Right lung (tissue), 5 donors: Measurements from ENCODE around the gene LZTFL1. TPM values are rescaled to one million over a fixed set of nuclear protein-coding genes. Genes with fewer than 3 reads are reported as not detected.

ENCODE experiments used
- DNase-seq, 2 donors: peaks; one replicate each; pipeline ENCODE4 v3.0.0-alpha.2; 2013
- polyA plus RNA-seq, 5 donors: library from polyadenylated mRNA; unstranded; fragments of 120-200 nt; gene quantifications; one replicate each; pipeline versions ENCODE4 v1.2.1 to v1.2.3, GENCODE V29; 2013; ENCODE audit warnings: inconsistent platforms in 1 of 5, low replicate concordance in 1 of 5; ENCODE audit not compliant: insufficient read length in 5 of 5, insufficient read depth in 1 of 5

LZTFL1 gene
- polyA plus RNA-seq, 5 donors, result 39.1 to 69.8 (median 58.7) TPM

- no peak for DNase-seq
These were observed 23.9 kb downstream of the LZTFL1 start for GRCh38 chr3:45817831-45818522.

DNA sequence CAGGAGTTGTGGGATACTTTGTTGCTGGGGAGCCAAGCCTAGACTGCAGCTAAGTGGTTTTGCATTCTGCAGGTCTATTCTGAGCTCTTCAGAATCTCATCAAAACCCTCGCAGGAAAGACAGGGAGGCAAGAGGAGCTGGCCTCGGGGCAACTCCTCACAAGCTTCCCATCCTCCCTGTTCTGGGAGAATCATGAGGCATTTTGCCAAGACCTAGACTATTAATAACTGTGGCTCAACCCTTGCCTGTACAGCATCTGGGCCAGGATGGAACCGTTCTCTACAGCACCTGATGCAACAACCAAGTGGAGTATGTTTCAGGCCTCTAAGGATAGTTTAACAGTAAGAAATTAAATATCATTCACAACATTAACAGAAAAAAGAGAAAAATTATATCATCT, 25.4 kb downstream of the LZTFL1 start:
- DNase-seq, result no peak

- DNase-seq, result no peak
These were observed 27.6 kb downstream of the LZTFL1 start for GRCh38 chr3:45814322-45814721.

GRCh38 chr3:45807681-45808540, 34.0 kb downstream of the LZTFL1 start:
- DNase-seq, result no peak

GRCh38 chr3:45807133-45807532, 34.8 kb downstream of the LZTFL1 start:
- no peak for DNase-seq

DNA sequence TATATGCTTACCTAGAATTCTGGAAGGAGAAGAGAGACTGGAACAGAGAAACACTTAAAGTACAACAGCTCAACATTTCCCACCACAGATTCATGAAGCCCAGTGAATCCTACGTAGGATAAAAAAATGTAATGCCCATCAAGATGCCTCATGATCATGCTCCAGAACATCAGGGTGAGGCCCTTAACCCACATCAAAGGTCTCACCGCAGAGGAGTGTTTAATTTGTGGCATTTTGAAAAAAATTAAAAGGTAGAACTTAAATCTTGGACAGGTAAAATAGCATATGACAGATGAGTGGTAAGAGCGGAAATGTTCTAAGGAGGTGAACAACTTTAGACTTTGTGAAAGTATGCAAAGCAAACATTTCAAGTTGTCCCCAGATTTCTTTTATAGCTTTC, 35.8 kb downstream of the LZTFL1 start:
- DNase-seq, result no peak

GRCh38 chr3:45803252-45803935, 38.5 kb downstream of the LZTFL1 start:
- no peak for DNase-seq

GRCh38 chr3:45802146-45802545, 39.8 kb downstream of the LZTFL1 start:
- no peak for DNase-seq

- no peak for DNase-seq
These were observed 41.3 kb downstream of the LZTFL1 start for GRCh38 chr3:45800611-45801010.

DNA sequence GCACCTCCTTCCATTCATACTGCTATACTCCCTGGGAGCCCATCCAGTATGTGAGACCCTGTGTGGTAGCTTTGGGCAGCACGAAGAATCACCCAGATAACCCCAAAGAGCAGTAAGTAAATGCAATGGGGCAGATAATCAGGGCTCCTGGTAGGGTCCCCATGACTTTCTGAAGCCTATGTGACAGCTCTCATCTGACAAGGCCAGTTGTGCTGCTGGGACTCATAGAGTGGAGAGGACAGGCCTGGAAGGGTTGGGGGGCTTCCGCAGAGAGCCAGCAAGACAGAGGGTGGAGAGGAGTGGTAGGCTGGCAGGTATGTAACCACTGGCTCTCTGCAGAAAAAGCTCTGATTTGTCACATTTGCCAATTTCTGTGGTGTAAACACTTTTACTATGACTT, 42.3 kb downstream of the LZTFL1 start:
- no peak for DNase-seq

DNA sequence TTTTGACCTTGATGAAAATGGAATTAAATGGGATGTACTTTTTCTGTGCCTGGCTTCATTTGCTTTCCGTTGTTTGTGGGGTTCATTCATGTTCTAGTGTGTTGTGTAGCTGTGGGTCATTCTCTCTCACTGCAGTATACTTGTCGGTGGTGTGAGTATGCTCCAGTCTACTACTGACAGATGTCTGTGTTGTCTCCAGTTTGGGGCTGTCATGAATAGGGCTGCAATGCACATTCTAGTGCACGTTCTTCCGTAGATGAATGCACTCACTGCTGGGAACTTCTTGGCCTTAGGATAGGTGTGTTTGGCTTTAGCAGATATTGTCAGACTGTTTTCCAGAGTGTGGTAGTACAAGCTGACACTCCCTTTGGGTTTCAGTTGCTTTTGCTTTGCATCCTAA, 43.9 kb downstream of the LZTFL1 start:
- no peak for DNase-seq

- no peak for DNase-seq
These were observed 44.8 kb downstream of the LZTFL1 start for GRCh38 chr3:45796902-45797637.

DNA sequence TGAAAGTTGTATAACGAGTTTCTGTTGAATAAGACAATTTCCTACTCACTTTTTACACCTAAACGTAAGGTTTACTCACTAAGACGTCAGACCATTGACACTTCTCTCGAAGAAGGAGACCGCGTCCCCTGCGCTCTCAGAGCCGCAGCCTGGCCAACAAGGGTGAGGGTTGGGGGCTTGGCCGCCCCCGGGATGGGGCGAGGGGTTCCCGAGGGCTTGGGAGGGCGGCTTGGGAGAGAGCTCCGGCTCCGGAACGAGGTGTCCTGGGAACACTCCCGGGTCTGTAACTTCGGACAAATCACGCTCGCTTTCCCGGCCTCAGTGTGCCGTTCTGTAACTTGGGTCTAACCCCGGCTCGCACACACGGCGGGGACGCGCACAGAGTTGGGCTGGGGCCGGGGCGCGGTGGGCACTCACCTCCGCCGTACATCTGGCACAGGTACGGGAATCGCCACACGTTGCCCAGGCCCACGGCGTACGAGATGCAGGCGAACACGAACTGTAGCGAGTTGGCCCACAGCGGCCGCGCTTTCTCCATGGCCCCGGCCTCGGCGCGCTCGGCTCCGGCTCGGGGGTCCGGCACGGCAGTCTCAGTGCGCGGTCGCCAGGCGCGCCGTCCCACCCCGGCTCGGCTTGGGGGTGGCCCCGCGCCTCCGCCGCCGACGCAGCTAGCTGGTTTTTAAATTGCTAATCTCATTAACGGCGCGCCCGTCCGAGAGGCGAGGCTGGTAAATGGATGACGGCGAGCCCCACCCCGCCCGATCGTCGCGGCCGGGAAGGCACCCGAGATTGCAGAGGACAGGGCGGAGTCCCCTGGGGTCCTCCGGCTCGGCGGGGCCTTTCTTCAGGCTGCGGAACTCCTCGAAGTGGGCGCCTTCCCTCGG, 45.8 kb downstream of the LZTFL1 start, which contains the start of gene SLC6A20:
SLC6A20 (minus strand) TSS at position 655 of the 884 bp plus-strand sequence; CDS start at position 538, 117 bp downstream.
- DNase-seq, result peak in 1 of 2 donors; percentile 21

DNA sequence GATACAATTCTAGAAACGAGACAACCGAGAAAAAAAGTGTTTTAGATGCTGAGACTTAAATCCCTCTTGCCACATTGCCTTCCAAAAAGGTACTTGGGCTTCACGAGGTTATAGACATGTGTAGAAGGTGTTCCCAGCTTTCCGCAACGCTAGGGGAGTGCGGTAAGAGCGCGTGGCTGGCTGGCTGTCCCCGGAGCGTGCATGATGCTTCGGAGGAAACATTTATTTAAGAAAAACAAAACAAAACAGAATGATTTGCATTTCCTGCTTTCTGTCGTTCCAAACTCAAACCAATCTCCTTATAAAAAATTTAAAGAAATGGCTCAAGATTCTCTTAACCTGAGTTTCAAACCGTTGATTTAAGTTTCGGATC, 46.4 kb downstream of the LZTFL1 start:
- peak in 1 of 2 donors; percentile 26 for DNase-seq

DNA sequence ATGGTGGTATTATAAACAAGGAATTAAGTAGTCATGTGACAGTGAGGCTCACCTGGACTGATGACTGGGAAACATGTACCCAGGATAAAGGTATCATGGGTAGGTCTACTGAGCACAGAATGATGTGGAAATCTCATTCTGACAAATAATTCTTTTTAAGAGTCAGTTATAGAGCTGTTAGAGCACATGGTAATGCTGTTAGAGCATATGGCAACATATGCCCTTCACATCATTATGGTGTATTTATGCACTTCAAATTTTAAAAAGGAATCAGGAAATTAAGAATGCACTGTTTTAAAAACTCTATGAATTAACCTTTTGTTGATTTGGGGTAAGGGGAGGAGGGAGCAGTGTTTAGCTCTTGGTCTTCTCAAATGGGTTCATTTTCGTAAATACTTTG, 47.3 kb downstream of the LZTFL1 start:
- DNase-seq, result no peak

- no peak for DNase-seq
These were observed 47.8 kb downstream of the LZTFL1 start for GRCh38 chr3:45794177-45794560.

DNA sequence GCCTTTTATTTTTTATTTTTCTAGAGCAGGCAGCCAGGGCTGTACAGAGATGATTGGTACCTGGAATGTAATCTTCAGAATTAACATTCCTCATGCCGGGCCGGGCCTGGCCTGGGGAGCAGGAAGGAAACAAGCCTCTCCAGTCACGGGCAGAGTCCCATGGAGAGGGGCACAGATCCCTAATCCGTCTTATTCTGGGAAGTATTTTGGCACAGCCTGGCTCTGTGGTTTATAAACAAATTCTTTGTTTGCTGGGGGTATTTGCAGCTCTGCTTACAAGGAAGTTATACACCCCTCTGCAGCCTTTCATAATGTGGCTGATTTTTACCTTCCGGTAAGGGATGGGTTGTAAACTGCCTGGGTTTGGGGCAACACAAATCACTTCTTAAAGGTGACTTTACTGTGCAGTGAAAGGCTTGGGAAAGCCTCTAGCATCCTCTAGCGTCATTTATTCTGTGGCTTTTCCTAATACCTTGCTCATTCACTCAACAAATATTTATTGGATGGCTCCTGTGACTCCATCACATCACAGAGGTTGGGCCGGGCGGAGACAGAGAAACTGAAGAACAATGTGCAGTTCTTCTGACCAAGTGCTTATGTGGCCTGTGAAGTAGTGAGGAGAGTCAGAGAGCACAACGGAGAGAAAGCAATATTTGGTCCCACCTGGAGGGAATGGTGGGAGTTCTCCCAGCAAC, 48.3 kb downstream of the LZTFL1 start:
- DNase-seq, result no peak

- DNase-seq, result no peak
These were observed 49.3 kb downstream of the LZTFL1 start for GRCh38 chr3:45792516-45793172.

GRCh38 chr3:45792036-45792435, 49.9 kb downstream of the LZTFL1 start:
- DNase-seq, result no peak

DNA sequence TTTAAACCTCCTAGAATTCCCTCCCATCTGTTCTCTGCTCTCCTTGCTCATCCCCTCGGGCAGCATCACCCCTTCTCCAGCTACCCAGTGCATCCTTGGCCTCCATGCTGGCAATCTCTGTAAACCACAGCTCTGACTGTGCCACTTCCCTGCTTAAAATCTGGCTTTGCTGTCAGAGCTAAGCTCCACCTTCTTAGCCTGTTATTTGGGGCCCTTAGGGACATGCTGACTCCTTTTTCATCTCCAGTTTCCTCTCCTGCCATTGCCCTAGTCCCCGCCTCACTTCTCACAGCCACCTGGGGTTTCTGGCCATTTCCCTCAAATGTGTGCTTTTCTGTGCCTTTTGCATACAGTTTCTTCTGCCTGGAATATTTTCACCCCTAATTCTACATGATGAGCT, 51.3 kb downstream of the LZTFL1 start:
- no peak for DNase-seq
